GM21619 (cell line): ENCODE measurements around the gene SPATA2L.

Experiments used
- ATAC-seq: cut with Tn5 transposase; IDR thresholded peaks from one replicate; pipeline ENCODE4 v1.9.1; 2021; ENCODE audit not compliant: unreplicated experiment

SPATA2L gene

DNA sequence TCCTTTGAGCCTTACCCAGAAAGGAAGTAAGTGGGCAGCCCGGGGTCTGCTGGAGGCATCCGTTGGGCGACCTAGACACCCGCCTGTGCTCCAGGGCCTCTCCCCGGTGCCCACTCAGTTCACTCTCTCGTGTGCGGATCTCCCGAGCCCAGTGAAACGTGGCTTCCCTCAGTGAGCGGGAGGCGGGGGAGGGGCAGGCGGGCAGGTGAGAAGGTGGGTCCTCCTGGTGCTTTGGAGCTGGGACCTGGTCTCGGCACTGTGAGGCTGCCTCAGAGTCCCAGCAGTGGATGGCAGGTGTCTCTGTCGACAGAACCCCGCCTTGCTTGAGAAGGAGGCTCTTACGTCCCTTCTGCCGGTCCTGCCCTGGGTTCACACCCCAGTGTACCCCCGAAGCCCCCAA is 27.8 kb upstream of the SPATA2L start:
- ATAC-seq = no peak

DNA sequence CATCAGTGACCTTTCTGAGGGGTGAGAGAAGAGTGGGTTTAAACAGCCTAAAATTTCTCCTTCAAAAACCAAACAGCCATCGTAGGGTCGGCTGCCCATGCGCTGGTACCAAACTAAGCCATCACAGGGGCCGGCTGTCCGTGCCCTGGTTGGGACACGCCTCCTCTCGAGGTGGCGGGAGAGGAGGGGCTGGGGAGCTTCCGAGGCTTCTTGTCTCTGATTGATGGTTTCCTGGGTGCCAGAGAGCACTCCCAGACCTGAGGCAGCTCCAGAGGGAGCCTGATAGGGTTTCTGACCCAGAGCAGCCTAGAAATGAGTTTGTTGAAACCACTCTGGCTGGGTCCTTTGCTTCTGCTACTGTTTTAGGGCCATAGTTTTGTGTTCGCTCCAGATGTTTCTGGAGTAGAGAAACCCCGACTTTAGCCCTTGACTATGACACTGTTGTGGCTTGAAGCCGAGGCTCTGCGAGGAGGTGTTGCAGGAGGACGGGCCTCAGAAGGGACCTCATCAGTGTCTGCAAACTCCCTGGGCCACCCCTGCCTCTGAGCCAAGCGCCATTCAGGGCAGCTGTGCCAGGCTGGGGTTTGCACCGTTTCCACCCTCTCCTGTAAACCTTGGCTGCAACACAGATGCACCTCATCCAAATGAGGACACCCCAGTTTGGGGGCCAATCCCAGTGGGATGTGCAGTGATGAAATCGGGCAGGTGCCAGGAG is 26.1 kb upstream of the SPATA2L start:
- ATAC-seq = no peak

DNA sequence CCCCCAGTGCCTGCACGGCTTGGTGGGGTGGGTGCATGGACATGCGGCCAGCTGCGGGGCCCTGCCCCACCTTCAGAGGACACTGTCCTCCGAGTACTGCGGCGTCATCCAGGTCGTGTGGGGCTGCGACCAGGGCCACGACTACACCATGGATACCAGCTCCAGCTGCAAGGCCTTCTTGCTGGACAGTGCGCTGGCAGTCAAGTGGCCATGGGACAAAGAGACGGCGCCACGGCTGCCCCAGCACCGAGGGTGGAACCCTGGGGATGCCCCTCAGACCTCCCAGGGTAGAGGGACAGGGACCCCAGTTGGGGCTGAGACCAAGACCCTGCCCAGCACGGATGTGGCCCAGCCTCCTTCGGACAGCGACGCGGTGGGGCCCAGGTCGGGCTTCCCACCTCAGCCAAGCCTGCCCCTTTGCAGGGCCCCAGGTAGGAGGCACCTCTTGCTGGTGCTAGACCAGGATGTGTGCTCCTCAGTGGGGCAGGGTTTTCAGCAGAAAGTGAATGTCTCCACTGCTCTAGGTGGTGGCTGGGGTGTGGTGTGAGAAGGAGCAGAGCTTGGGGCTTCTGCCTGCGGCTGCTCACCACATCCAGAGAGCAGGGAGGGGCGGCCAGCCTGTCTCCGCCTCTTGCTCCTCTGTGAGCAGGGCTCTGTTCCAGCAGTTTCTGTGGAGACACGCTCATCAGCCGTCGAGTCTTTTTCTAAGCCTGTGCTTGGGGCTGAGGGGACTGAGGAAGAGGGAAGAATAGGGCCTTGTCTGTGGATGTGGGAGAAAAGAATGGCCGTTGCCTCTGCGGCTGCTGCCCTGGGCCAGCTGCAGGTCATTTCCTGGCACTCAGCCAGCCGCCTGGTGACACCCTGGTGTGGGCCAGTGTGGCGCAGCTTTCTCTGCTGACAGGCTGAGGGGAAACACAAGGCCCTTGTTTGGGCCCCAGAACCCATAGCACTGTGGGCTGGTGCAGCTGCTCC is 22.1 kb upstream of the SPATA2L start:
- ATAC-seq = no peak

DNA sequence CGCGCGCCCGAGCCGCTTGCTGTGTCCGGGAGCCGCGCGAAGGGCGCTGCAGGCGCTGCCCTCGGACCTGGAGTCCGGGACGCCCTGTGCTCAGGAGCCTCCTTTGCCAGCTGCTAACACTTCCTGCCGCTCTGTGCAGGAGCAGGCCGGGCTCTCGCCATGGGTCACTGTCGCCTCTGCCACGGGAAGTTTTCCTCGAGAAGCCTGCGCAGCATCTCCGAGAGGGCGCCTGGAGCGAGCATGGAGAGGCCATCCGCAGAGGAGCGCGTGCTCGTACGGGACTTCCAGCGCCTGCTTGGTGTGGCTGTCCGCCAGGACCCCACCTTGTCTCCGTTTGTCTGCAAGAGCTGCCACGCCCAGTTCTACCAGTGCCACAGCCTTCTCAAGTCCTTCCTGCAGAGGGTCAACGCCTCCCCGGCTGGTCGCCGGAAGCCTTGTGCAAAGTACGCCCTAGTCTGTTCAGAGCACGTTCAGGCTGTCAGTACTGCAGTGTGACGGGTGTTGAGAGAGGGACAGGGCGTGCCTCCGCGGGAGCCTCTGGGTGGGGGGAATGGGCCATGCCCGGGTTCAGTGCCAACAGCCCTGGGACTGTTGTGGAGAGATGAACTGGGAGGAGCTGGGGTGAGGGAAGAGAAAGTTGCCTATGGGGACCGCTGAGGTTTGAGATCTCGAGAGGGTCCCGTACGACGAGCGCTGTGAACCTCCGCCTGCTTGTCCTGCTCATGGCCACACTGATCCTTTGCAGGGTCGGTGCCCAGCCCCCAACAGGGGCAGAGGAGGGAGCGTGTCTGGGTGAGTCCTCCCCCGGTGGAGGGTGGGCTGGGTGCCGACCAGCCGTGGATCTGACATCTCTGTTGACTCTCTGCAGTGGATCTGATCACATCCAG is 21.1 kb upstream of the SPATA2L start:
- ATAC-seq = peak; percentile 5

DNA sequence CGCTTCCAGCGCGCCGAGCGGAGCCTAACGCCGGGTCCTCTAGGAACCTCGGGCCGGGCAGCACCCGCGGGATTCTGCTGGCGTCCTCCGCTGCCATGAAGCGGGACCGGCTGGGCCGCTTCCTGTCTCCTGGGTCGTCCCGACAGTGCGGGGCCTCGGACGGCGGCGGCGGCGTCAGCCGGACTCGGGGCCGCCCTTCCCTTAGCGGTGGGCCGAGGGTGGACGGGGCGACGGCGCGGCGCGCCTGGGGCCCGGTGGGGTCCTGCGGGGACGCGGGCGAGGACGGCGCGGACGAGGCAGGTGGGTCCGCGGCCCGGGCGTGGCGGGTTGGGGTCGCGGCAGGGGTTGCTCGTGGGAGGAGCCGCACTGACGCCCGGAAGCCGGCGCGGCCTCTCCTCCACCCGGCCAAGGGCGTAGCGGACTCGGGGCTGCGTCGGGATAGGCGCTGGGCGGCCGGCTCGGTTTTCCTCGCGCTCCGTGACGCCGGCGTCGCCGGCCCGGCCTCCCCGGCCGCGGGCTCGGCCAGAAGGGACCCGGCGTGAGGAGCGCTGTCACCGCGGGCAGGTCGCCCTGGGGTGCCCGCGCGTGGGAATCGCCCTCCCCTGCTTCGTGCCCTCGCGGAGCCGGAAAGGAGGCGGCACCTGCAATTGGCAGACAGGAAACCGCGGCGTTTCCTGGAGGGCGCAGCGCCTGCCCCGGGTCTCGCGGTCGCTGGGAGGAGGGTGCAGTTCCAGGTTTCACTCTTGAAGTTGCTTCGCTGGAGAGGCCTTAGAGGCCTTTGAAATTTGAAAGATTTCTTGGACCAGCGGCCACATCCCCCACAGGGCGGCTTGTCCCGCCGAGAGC is 20.3 kb upstream of the SPATA2L start:
- peak; percentile 25 for ATAC-seq

DNA sequence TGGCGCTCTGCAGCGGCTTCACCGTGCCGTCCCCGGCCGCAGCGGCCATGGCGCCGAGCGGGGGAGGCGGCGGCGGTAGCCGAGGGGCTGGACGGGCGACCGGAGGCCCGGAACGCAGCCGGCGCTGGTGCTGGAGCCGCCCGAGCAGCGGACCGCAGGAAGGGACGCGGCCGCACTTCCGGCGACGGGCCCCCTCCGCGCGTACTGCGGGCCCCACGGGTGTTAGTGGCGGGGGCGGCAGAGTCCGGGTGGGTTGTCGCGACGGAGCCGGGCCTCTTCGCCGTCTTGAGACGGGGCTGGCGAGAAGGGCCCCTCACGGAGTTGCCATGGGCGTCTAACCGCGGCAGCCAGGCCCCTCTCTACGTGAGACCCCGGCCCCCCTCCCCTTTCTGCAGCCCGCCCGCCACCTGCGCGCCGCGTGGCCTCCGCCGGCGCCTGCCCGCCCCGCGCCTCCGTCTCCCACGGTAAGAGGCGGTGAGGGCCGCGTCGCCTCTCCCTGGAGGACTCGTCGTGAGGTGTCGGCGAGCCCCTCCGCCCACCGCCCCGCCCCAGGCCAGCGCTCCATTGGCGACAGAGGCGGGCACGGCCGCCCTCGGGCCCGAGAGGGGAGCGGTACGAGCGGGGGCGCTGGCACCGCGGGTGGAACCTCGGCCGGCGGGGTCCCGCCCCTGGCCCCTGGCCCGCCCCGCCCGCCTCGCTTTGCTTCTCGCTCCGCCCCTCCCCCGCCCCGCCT is 19.5 kb upstream of the SPATA2L start, which contains the start of the genes VPS9D1 and ZNF276:
TSS of gene VPS9D1 (minus strand) at position 86 of the 733 bp plus-strand sequence. CDS start at position 49, 37 bp downstream.
TSS of gene ZNF276 (plus strand) at position 725 of the 733 bp plus-strand sequence. CDS start 104 bp downstream, outside the sequence.
- peak; percentile 47 for ATAC-seq

DNA sequence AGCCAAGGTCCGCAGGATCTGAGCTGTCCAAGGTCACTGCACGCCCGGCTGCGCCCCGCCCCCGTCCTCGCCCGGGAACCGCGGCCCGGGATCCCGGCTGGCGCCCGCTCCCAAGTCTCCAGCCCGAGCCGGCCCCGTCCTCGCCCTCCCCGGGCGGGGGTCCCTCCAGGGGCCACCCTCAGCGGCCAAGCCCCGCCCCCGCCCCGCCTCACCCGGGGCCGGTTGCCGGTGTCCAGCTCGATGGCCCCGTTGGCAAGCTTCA is 19.0 kb upstream of the SPATA2L start:
- peak; percentile 19 for ATAC-seq

DNA sequence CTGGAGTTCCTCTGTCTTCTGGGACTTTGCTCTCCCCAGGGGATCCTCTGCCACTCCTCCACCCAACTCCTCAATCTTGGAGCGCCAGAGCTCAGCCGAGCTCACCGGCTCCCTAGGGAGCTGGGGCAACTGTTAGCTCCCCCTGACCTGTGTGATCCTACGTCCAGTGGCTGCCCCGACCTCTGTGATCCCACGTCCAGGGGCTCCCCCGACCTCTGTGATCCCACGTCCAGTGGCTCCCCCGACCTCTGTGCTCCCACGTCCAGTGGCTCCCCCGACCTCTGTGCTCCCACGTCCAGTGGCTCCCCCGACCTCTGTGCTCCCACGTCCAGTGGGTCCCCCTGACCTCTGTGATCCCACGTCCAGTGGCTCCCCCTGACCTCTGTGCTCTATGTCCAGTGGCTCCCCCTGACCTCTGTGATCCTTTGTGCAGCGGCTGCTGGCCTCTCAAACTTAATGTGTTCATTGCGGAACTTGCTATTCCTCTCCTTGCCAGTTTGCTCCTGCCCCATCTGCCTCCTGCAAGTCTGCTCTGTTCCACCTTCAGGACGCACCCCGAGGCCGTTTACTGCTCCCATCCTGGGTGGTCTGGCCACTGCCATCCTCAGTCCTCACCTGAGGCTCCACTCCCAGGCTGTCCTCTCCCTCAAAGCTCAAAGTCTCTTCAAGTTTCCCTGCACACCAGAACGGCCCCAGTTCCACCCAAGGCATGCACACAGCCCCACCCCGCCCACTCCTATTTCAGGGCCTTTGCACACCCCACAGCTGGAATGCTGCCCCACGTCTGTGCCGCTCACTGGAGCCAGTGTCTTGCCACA is 16.4 kb upstream of the SPATA2L start:
- no peak for ATAC-seq

DNA sequence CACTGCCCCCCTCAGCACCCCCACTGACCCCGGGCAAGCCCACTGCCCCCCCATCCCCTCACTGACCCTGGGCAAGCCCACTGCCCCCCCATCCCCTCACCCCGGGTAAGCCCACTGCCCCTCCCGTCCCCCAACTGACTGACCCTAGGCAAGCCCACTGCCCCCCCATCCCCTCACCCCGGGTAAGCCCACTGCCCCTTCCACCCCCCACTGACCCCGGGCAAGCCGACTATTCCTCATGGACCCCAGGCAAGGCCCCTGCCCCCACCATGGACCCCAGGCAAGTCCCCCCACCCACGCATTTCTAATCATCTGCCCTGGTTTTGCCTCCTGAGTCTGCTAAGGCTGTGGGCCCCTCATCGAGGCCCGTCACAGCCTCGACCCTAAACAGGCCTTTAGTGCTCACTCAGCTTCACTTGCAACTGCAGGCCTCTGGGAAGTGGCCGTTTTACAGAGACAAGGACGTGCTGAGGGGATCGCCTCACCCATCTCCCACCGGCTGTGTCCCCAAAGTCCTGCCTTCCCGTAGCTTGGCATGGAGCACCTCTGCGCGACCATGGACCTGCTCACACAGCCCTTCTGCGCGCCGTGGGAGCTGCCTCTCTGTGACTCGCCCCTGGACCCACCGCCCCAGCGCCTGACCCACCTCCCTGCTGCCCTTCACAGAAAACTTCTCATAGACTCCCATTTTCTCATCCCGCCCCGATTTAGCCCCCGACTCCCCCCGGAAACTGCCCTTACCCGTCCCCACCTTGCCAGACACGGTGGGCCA is 15.6 kb upstream of the SPATA2L start:
- no peak for ATAC-seq

DNA sequence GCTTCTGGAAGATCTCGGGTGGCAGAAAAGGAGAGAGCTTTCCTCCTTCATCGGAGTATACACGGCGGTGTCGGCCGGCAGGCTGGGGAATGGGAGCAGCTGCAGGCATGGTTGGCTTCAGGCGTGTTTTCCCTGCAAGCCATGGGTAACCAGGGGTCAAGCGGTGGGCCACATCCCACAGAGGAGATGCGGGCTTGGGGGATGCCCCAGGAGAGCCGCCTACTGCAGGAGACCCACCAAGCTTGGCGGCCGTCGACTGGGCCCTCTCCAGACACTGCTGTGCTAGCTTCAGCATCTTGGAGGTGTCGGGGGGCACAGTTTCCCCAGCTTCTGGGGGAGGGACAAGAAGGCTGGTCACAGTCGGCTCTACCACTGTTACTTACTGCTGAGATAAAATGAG is 15.0 kb upstream of the SPATA2L start:
- ATAC-seq = no peak

DNA sequence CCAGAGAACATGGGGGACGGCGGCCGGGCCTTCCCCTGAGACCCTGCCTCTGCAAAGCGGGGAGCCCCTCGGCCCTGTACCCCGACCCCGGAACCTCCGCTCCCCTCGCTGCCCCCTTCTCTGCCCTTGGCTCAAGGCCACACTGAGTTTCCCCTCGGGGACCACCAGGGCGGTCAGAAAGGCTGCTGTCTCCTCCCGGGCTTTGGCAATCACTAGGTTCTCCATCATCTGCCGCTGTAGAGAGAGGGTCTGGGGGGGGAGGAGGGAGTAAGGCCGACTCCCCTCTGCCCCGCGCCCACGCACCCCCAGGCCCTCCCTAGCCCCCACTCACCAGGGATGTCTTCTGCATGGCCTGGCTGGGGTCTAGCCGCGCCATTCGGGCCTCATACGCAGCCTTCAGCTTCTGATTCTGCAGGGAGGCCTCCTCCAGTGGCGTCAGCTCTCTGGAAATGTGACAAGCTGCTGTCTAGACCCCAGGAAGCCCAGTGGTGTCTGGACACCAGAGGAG is 10.8 kb upstream of the SPATA2L start:
- no peak for ATAC-seq

DNA sequence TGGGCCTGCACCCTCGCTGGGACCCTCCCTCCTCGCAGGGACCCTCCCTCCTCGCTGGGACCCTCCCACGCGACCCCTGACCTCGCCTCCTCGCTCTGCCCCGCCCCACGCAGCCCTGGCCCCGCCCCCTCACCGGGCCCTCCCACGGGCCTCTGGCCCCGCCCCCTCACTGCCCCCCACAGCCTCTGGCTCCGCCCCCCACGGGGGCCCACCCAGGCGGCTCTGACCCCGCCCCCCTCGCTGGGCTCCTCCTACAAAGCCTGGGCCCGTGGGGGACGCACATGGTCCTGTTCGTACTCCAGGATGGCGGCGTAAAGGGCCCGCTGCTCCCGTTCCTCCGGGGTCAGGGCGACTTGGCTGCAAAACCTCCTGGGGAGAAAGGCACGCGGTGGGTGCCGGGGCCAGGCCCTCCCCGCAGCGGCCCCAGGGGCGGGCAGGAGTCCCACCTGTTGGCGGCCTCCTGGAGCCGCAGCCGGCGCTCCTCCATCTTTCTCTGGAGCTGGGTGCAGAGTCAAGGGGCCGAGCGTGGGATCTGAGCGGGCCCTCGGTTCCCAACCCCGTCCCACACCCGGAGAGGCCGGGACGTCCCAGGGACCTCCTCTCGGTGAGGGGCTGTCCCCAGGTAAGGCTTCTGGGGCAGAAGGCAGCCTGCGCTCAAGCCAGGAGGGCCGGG is 10.2 kb upstream of the SPATA2L start:
- ATAC-seq = no peak

DNA sequence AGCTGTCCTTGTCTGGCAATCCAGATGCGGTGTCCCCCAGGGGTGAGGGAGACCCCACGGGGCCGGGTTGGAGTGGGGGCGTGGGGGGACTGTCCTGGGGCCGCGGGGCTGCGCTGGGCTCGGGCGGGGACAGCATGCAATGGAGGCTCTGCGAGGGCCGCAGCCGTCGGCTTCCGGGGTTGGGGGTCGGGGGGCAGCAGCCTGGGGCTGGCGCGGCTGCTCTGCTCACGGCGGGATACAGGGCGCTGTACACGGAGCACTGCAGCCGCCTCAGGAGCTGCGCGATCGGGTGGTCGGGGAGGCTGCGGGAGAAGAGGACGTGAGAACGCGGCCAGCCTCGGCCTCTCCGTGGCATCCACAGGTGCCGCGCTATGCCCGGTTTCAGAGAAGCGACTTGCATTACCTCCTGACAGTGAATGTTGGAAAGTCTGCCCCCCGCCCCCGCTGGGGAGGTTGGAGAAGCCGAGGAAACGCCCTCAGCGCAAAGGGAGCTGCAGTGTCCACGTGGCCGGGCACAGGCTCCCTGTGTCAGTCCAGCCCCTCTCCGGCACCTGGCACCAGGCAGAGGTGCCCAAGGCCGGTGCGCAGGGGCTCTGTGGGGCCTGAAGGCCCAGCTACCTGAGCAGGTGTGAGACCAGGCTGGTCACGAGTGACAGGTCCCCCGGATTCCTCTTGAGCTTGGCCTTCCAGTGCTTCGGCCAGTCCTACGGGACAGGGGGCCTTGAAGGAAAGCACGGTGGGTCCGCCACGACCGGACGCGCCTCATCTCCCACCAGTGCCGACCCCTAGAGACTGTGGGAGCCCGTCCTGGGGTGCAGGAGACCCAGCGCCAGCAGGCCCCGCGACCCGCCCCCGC is 9.4 kb upstream of the SPATA2L start:
- no peak for ATAC-seq

DNA sequence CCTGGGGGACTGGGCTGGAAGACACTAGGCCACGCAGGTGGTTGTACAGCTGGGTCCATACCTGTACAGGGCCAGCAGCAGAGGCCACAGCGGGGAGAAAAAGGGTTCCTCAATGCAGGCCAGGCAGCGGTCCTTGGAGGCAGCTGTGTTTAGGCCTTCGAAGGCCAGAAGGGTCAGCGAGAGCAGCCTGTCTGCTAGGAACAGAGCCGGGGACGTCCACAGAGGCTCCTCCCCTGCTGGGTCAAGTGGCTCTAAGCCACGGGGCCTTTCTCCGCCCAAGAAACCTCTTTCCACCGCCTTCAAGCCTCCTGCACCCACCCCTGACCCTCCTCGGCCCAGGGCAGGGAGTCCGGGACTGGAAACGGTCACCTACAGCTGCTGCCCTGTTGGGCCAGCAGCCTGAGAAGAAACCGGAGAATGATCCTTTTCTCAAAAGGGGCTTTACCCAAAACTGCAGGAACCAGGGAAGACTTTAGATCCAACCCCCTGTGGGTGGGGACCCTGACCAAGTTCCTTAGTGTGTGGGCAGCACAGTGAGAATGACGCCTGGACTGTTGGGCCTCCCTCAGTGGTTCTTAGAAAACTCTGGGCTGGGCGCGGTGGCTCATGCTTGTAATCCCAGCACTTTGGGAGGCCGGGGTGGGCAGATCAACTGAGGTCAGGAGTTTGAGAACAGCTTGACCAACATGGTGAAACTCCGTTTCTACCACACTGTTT is 8.4 kb upstream of the SPATA2L start:
- no peak for ATAC-seq

DNA sequence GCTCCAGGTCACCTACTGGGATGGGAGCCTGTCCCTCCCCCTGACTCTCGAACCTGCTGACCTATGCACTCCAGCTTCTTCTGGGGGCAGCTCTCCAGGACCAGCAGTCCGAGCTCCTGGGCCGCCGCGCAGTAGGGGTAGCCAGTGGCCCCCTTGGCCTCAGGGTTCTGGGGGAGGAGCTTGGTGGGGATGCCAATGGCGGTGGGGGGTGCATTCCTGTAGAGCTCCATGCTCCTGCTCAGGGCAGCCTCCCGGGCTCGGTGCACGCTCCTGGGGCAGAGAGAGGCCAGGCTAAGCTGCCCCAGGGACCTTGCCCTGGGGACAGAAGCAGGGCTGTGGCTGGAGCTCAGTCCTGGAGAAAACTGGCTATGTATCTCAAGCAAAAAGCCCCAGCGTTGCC is 7.7 kb upstream of the SPATA2L start:
- ATAC-seq = no peak

DNA sequence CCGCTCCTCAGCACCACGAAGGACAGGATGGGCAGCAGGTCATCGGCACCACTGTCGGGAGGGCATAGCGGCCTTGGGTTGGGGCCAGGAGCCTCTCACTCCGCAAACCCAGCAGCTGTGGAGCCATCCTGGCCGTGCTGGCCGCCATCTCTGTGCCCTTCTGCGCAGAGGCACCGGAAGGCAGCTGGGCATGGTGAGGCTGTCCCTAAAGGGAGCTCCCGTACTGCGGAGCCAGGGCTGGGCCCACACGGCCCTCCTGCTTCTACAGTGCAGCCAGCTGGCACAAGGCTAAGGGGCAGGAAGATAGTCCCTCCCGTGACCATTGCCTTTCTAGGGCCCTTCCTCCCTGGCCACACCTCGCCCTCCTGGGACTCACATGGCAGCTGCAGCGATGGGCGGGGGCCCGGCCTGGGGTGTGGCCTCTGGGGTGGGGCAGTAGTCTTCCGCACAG is 7.0 kb upstream of the SPATA2L start:
- ATAC-seq = no peak
